A673 (cell line): ENCODE data around the gene LRRFIP1.

Experiments used
- CTCF ChIP-seq: fragments of 300-800, 200-600 bp; sonication (generic); conservative IDR thresholded peaks from 2 replicates; pipeline ENCODE4 v1.5.1; 2017; ENCODE audit warnings: low read depth, mild to moderate bottlenecking, antibody characterized with exemption, low read length, moderate library complexity, mixed read lengths
- EZH2 ChIP-seq: fragments of 200-600 bp; sonication (generic); IDR thresholded peaks from 2 replicates; pipeline ENCODE4 v1.6.1; 2017; ENCODE audit warnings: borderline replicate concordance, low read depth, mild to moderate bottlenecking, mixed read lengths, antibody characterized with exemption, low read length; ENCODE audit not compliant: poor library complexity, severe bottlenecking

GRCh38 chr2:237779521-237779920 lies 152.1 kb downstream of the LRRFIP1 start:
- no peak for TF ChIP-seq CTCF
- TF ChIP-seq EZH2 = no peak
